ENCODE data around the gene YBX2. TPM values are rescaled to one million over a fixed set of nuclear protein-coding genes. Genes with fewer than 3 reads are reported as not detected.
A peak's percentile ranks its signal among the peaks of the same experiment; 100 is the strongest.

Gene YBX2
- total RNA-seq, 1 donor from 2014 or later, result 14.6 TPM

GRCh38 chr17:7242717-7243452, 51.6 kb downstream of the YBX2 start:
- Mint-ChIP-seq H3K4me1 (ENCODE audit: unreplicated experiment) (peaks cover 35% of the 10 kb centered on the region), H3K9me3 (ENCODE audit: unreplicated experiment) (no peaks in the 10 kb centered on the region), H3K27ac (ENCODE audit: unreplicated experiment) (peak overlapping the region; percentile 100), H3K4me3 (ENCODE audit: unreplicated experiment) (peak overlapping the region; percentile 98), H3K36me3 (ENCODE audit: low read depth, unreplicated experiment) (peaks cover 44% of the 10 kb centered on the region), H3K27me3 (ENCODE audit: unreplicated experiment) (peaks cover 28% of the 10 kb centered on the region)
- peak; percentile 91 for DNase-seq (ENCODE audit: low spot score)
- TF ChIP-seq CTCF (IDR thresholded peaks at IDR 0.05; ENCODE audit: unreplicated experiment), result no peak

- Mint-ChIP-seq H3K4me3 (ENCODE audit: unreplicated experiment) (peak within 1 kb of the TSS; percentile 98), H3K4me1 (ENCODE audit: unreplicated experiment) (peaks cover 37% of the 10 kb centered on the region), H3K9me3 (ENCODE audit: unreplicated experiment) (no peaks in the 10 kb centered on the region), H3K36me3 (ENCODE audit: low read depth, unreplicated experiment) (peaks cover 48% of the 10 kb centered on the region), H3K27me3 (ENCODE audit: unreplicated experiment) (peaks cover 30% of the 10 kb centered on the region), H3K27ac (ENCODE audit: unreplicated experiment) (peak within 1 kb of the TSS; percentile 100)
- TF ChIP-seq CTCF (IDR thresholded peaks at IDR 0.05; ENCODE audit: unreplicated experiment), result no peak
- DNase-seq (ENCODE audit: low spot score), result peak; percentile 92
These were observed 52.4 kb downstream of the YBX2 start, which contains the start of gene GABARAP for GRCh38 chr17:7241783-7242716. Gene GABARAP (minus strand): TSS chr17:7242449. CDS start chr17:7242330, 119 bp downstream.

- Mint-ChIP-seq H3K36me3 (ENCODE audit: low read depth, unreplicated experiment) (peaks cover 50% of the 10 kb centered on the region), H3K27me3 (ENCODE audit: unreplicated experiment) (peaks cover 34% of the 10 kb centered on the region), H3K27ac (ENCODE audit: unreplicated experiment) (peak overlapping the region; percentile 98), H3K4me1 (ENCODE audit: unreplicated experiment) (peaks cover 40% of the 10 kb centered on the region), H3K4me3 (ENCODE audit: unreplicated experiment) (peak overlapping the region; percentile 98), H3K9me3 (ENCODE audit: unreplicated experiment) (no peaks in the 10 kb centered on the region)
- no peak for TF ChIP-seq CTCF (IDR thresholded peaks at IDR 0.05; ENCODE audit: unreplicated experiment)
- DNase-seq (ENCODE audit: low spot score), result no peak
These were observed 53.2 kb downstream of the YBX2 start for GRCh38 chr17:7241090-7241733.

- Mint-ChIP-seq H3K36me3 (ENCODE audit: low read depth, unreplicated experiment) (peaks cover 53% of the 10 kb centered on the region), H3K4me1 (ENCODE audit: unreplicated experiment) (peaks cover 40% of the 10 kb centered on the region), H3K27me3 (ENCODE audit: unreplicated experiment) (peaks cover 34% of the 10 kb centered on the region), H3K9me3 (ENCODE audit: unreplicated experiment) (no peaks in the 10 kb centered on the region), H3K4me3 (ENCODE audit: unreplicated experiment) (peak overlapping the region; percentile 98), H3K27ac (ENCODE audit: unreplicated experiment) (peak overlapping the region; percentile 98)
- TF ChIP-seq CTCF (IDR thresholded peaks at IDR 0.05; ENCODE audit: unreplicated experiment), result no peak
- no peak for DNase-seq (ENCODE audit: low spot score)
These were observed 54.1 kb downstream of the YBX2 start for GRCh38 chr17:7240375-7240774.
